ENCODE measurements around the gene DENND5A. TPM values are rescaled to one million over a fixed set of nuclear protein-coding genes. Genes with fewer than 3 reads are reported as not detected.
"Not testable (repeated sequence)": the region's sequence is repeated elsewhere in the genome, so short reads cannot be mapped to it uniquely, and the experiment has no call there.

DENND5A gene
- total RNA-seq, 1 donor, result 152 TPM

DNA sequence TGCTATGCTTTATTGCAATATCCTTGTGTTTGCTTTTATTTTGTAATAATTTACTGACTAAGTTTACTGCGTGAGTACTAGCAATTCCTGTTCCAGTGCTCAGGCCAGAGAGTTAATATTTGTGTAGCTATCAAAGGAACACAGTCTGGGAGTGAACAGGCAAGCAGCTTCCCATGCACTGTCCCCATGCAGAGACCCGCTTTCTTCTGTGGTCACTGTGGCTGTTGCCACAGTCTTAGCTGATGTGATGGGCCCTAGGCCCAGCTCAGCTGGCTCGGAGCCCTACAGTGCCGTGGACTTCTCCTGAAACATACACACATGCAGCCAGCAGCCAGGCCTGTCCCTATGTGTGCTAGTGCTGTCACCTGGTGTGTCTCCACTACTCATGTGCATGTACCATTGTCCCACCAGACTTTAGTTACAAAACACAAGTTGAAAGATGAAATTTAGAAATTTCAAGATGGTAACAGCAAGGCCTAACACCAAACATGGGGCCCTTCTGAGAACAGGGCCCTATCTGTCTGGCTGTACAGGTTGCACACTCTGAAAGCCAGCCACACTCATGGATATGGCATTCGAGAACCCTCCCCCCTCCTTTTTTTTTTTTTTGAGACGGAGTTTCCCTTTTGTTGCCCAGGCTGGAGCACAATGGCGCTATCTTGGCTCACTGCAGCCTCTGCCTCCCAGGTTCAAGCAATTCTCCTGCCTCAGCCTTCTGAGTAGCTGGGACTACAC is 161.4 kb downstream of the DENND5A start:
- DNase-seq (ENCODE audit: low read depth), result no peak
- H3K4me3 ChIP-seq (ENCODE audit: low read depth, low read length), result no peak overlapping the region
- TF ChIP-seq, protein P1, sequence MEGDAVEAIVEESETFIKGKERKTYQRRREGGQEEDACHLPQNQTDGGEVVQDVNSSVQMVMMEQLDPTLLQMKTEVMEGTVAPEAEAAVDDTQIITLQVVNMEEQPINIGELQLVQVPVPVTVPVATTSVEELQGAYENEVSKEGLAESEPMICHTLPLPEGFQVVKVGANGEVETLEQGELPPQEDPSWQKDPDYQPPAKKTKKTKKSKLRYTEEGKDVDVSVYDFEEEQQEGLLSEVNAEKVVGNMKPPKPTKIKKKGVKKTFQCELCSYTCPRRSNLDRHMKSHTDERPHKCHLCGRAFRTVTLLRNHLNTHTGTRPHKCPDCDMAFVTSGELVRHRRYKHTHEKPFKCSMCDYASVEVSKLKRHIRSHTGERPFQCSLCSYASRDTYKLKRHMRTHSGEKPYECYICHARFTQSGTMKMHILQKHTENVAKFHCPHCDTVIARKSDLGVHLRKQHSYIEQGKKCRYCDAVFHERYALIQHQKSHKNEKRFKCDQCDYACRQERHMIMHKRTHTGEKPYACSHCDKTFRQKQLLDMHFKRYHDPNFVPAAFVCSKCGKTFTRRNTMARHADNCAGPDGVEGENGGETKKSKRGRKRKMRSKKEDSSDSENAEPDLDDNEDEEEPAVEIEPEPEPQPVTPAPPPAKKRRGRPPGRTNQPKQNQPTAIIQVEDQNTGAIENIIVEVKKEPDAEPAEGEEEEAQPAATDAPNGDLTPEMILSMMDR (IDR thresholded peaks at IDR 0.05; ENCODE audit: insufficient read depth, low read depth, low read length), result no peak

DNA sequence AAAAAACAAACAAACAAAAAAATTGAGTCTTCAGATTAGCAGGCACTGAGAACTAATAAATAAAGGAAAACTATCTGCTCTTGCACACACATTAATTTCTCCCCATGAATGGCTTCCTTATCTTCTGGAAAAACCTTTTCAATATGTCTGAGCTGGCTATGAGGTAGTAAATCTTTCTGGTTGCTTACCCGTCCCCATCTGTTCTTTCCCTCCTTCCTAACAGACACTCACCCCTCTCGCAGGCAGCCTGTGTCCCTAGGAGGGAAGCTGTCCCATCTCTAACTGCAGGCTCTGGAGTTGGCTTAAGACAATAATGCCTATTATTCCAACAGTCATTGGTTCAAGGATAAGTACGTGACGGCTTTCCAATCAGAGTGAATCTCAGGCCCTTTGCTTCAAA is 165.5 kb downstream of the DENND5A start:
- TF ChIP-seq, protein P1 (IDR thresholded peaks at IDR 0.05; ENCODE audit: insufficient read depth, low read depth, low read length), result no peak
- DNase-seq (ENCODE audit: low read depth), result no peak
- no peak overlapping the region for H3K4me3 ChIP-seq (ENCODE audit: low read depth, low read length)

DNA sequence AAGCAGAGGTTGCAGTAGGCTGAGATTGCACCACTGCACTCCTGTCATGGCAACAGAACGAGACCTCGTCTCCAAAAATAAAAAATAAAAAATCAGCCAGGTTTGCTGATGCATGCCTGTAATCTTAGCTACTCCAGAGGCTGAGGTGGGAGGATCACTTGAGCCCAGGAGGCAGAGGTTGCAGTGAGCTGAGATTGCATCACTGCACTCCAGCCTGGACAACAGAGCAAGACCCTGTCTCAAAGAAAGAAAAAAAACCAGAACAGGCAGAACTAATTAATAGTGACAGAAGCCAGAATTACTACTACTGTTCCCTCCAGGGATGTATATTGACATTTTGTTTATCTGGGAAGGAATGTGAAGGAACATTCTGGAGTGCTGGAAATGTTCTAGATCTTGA is 166.7 kb downstream of the DENND5A start:
- not testable (repeated sequence) for H3K4me3 ChIP-seq (ENCODE audit: low read depth, low read length)

DNA sequence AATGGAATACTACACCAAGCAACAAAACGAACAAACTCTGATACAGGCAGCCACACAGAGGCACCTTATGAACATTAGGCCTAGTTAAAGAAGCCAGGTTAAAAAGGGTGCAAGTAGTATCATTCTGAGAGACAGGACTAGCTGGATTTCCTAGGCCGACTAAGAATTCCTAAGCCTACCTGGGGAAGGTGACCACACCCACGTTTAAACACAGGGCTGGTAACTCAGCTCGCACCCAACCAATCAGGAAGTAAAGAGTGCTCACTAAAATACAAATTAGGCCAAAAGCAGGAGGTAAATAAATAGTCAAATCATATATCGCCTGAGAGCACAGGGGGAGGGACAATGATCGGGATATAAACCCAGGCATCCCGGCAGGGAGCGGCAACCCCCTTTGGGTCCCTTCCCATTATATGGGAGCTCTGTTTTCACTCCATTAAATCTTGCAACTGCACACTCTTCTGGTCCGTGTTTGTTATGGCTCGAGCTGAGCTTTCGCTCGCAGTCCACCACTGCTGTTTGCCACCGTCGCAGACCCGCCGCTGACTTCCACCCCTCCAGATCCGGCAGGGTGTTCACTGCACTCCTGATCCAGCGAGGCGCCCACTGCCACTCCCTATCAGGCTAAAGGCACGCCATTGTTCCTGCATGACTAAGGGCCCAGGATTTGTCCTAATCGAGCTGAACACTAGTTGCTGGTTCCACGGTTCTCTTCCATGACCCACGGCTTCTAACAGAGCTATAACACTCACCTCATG is 167.8 kb downstream of the DENND5A start:
- not testable (repeated sequence) for DNase-seq (ENCODE audit: low read depth); H3K4me3 ChIP-seq (ENCODE audit: low read depth, low read length)

More for the DNA sequence above, 166.7 kb downstream of the DENND5A start:
- not testable (repeated sequence) for DNase-seq (ENCODE audit: low read depth)

DNA sequence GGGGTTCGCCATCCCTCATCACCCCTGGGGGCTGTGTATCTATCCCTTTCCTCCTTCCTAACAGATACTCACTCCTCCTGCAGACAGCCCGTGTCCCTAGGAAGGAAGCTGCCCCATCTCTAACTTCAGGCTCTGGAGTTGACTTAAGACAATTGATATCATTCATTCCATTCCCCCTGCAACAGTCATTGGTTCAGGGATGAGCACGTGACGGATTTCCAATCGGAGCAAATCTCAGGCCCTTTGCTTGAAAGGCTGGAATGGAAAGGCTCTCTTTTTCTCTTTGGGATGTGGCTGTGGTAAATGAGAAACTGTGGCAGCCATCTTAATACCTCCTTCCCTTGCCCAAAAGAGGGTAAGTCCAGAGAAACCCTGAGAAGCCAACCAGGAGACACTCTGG is 168.7 kb downstream of the DENND5A start:
- DNase-seq (ENCODE audit: low read depth), result no peak
- TF ChIP-seq, protein P1 (IDR thresholded peaks at IDR 0.05; ENCODE audit: insufficient read depth, low read depth, low read length), result no peak
- H3K4me3 ChIP-seq (ENCODE audit: low read depth, low read length), result no peak overlapping the region

DNA sequence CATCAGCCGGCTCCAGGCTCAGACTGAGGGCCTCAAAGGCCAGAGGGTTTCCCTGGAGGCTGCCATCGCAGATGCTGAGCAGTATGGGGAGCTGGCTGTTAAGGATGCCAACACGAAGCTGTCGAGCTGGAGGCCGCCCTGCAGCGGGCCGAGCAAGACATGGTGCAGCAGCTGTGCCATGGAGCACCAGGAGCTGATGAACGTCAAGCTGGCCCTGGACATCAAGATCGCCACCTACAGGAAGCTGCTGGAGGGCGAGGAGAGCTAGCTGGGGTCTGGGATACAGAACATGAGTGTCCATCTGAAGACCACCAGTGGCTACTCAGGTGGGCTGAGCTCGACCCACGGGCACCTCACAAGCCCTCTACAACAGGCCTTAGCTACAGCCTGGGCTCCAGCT is 169.7 kb downstream of the DENND5A start:
- H3K4me3 ChIP-seq (ENCODE audit: low read depth, low read length), result no peak overlapping the region
- no peak for DNase-seq (ENCODE audit: low read depth)
- TF ChIP-seq, protein P1 (IDR thresholded peaks at IDR 0.05; ENCODE audit: insufficient read depth, low read depth, low read length), result peak; percentile 36

DNA sequence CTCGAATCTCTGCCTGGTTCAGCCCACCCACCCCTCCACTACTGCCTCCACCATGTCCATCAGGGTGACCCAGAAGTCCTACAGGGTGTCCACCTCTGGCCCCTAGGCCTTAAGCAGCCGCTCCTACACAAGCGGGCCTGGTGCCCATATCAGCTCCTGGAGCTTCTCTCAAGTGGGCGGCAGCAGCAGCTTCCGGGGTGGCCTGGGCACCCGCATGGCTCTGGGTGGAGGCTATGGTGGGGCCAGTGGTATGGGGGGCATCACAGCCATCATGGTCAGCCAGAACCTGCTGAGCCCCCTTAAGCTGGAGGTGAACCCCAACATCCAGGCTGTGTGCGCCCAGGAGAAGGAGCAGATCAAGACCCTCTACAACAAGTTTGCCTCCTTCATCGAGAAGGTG is 170.7 kb downstream of the DENND5A start:
- TF ChIP-seq, protein P1 (IDR thresholded peaks at IDR 0.05; ENCODE audit: insufficient read depth, low read depth, low read length), result no peak
- DNase-seq (ENCODE audit: low read depth), result no peak
- H3K4me3 ChIP-seq (ENCODE audit: low read depth, low read length), result no peak overlapping the region

All from fibroblast of villous mesenchyme (primary cell).